K562 (cell line): Measurements from ENCODE around the gene CXCR6. TPM values are rescaled to one million over a fixed set of nuclear protein-coding genes. Genes with fewer than 3 reads are reported as not detected.

Experiments
- ATAC-seq: fragments of 200-7000 bp; cut with Tn5 transposase; 3 replicates; pipeline ENCODE4 v1.9.1; 2020; ENCODE audit warnings: moderate library complexity
- BruUV-seq: library from RNA; stranded (reverse); fragments of 400-500 nt; replicated peaks from 2 replicates; lab custom pipeline; 2021; lab: Mats Ljungman, UMichigan
- CTCF ChIA-PET: fragments of 300-600 bp; formaldehyde crosslinking; extraction: SDS; loops from one replicate; lab custom pipeline; 2021; ENCODE audit warnings: low intra/inter-chr PET ratio; lab: Yijun Ruan, JAX
- POLR2A ChIA-PET: fragments of 300-600, 350-650 bp; sonication (Branson Sonifier 250); formaldehyde crosslinking; extraction: SDS; loops from one replicate; lab custom pipeline; 2021; ENCODE audit warnings: antibody characterized with exemption, inconsistent platforms; lab: Yijun Ruan, JAX
- DNase-seq, 4 experiments: peaks; one replicate each; pipeline versions ENCODE4 v3.0.0 to v3.0.0-alpha.2; 2011 to 2018; ENCODE audit warnings: low spot score in 3 of 4, mixed read lengths in 3 of 4; ENCODE audit errors: extremely low read depth in 1 of 4
- FAIRE-seq: peaks from 2 replicates; lab custom pipeline; 2011; peaks lifted over from hg19 to GRCh38; lab: Jason Lieb, UNC
- H2AFZ ChIP-seq: 2 replicates; pipeline ENCODE4 v1.6.0; 2011; ENCODE audit warnings: low read depth, low read length, control low read depth, inconsistent platforms
- H3K27ac ChIP-seq: fragments of 200-600 bp; 3 replicates; pipeline ENCODE4 v1.8.0; 2011; ENCODE audit warnings: low read depth, mild to moderate bottlenecking, control low read depth, inconsistent platforms, low read length, moderate library complexity, mixed read lengths; ENCODE audit errors: extremely low read depth
- H3K27me3 ChIP-seq, 2 experiments: fragments of 300-600 bp in 1 of 2; 2 replicates in 1 of 2; 3 replicates in 1 of 2; pipeline versions ENCODE4 v1.6.0 to v1.8.0; 2011; ENCODE audit warnings: inconsistent platforms in 2 of 2, low read length in 2 of 2, mild to moderate bottlenecking in 1 of 2, mixed read lengths in 1 of 2, moderate library complexity in 1 of 2; ENCODE audit not compliant: control insufficient read depth in 2 of 2, insufficient read depth in 2 of 2
- H3K36me3 ChIP-seq: fragments of 300-600 bp; 3 replicates; pipeline ENCODE4 v1.8.0; 2011; ENCODE audit warnings: mild to moderate bottlenecking, low read length, inconsistent platforms; ENCODE audit not compliant: control insufficient read depth, insufficient read depth
- H3K4me1 ChIP-seq, 2 experiments: fragments of 200-600 bp in 1 of 2; replicated peaks in 1 of 2; 2 replicates in 1 of 2; 3 replicates in 1 of 2; pipeline versions ENCODE4 v1.5.1 to v1.8.0; 2011; ENCODE audit warnings: inconsistent platforms in 2 of 2, low read length in 2 of 2, mild to moderate bottlenecking in 1 of 2, mixed read lengths in 1 of 2, moderate library complexity in 1 of 2; ENCODE audit not compliant: control insufficient read depth in 2 of 2, insufficient read depth in 2 of 2
- H3K4me2 ChIP-seq: 2 replicates; pipeline ENCODE4 v1.6.1; 2011; ENCODE audit warnings: low read length, control low read depth, inconsistent platforms, mixed read lengths; ENCODE audit not compliant: insufficient read depth
- H3K4me3 ChIP-seq: fragments of 200-600 bp; sonication (generic), shearing (Covaris generic); 2 replicates; pipeline ENCODE4 v1.5.1; 2016; ENCODE audit warnings: control low read depth, inconsistent platforms
- H3K79me2 ChIP-seq: fragments of 200-600 bp; 3 replicates; pipeline ENCODE4 v1.8.0; 2011; ENCODE audit warnings: low read length, inconsistent platforms; ENCODE audit not compliant: control insufficient read depth, insufficient read depth
- H3K9ac ChIP-seq, 2 experiments: 2 replicates each; pipeline versions ENCODE4 v1.6.0 to v1.6.1; 2011; ENCODE audit warnings: low read depth in 2 of 2, low read length in 2 of 2, control low read depth in 1 of 2, inconsistent platforms in 1 of 2, mild to moderate bottlenecking in 1 of 2, mixed read lengths in 1 of 2; ENCODE audit not compliant: insufficient read depth in 1 of 2
- H3K9me1 ChIP-seq: one replicate; pipeline ENCODE4 v1.6.0; 2011; ENCODE audit warnings: inconsistent platforms, mild to moderate bottlenecking, low read length, moderate library complexity; ENCODE audit not compliant: control insufficient read depth, insufficient read depth
- H3K9me3 ChIP-seq: replicated peaks from 2 replicates; pipeline ENCODE4 v1.5.1; 2011; ENCODE audit warnings: low read depth, low read length, inconsistent platforms; ENCODE audit not compliant: control insufficient read depth, insufficient read depth
- H4K20me1 ChIP-seq: replicated peaks from 2 replicates; pipeline ENCODE4 v1.6.1; 2011; ENCODE audit warnings: low read length, inconsistent platforms, mixed read lengths; ENCODE audit not compliant: control insufficient read depth, insufficient read depth
- CBFA2T2 ChIP-seq: fragments of 450-650 bp; conservative IDR thresholded peaks from 2 replicates; pipeline ENCODE4 v1.6.1; 2017; ENCODE audit warnings: mild to moderate bottlenecking
- DNMT1 ChIP-seq: fragments of 450-650 bp; IDR thresholded peaks from 2 replicates; pipeline ENCODE4 v1.6.1; 2016; ENCODE audit warnings: antibody characterized with exemption, mild to moderate bottlenecking
- FUS ChIP-seq: fragments of 200-400 bp; formaldehyde crosslinking; optimal IDR thresholded peaks from 2 replicates; pipeline ENCODE3; 2017; ENCODE audit warnings: low read depth, low read length
- GTF2E2 ChIP-seq: fragments of 200-800 bp; sonication (Bioruptor generic); IDR thresholded peaks from 2 replicates; pipeline ENCODE4 v1.6.1; 2016; ENCODE audit warnings: missing genetic modification characterization, missing compliant biosample characterization
- JUND ChIP-seq, 2 experiments: IDR thresholded peaks; 2 replicates in 1 of 2; 3 replicates in 1 of 2; pipeline ENCODE4 v1.6.1; 2011; ENCODE audit warnings: borderline replicate concordance in 2 of 2, low read depth in 2 of 2, low read length in 2 of 2, improper control_type of control experiment in 1 of 2, missing biosample characterization in 1 of 2, missing genetic modification characterization in 1 of 2, missing genetic modification reagents in 1 of 2
- MECOM ChIP-seq: fragments of 250-450 bp; sonication (Bioruptor Pico); IDR thresholded peaks from 2 replicates; pipeline ENCODE4 v1.8.0; 2022; ENCODE audit warnings: inconsistent platforms
- NR2F6 ChIP-seq: fragments of 450-650 bp; formaldehyde crosslinking; IDR thresholded peaks from 2 replicates; pipeline ENCODE4 v1.4.0; 2020; ENCODE audit warnings: mild to moderate bottlenecking
- PCBP2 ChIP-seq: fragments of 200-400 bp; formaldehyde crosslinking; IDR thresholded peaks from 2 replicates; pipeline ENCODE4 v1.6.1; 2018; ENCODE audit warnings: low read length, low read depth, mild to moderate bottlenecking, moderate library complexity; ENCODE audit not compliant: poor library complexity, severe bottlenecking
- PPARD ChIP-seq: fragments of 250-450 bp; sonication (Bioruptor Pico); IDR thresholded peaks from 2 replicates; pipeline ENCODE4 v1.8.0; 2022; ENCODE audit warnings: inconsistent platforms, mild to moderate bottlenecking, moderate library complexity
- PTRF ChIP-seq: fragments of 450-650 bp; IDR thresholded peaks from 2 replicates; pipeline ENCODE4 v1.6.1; 2016; ENCODE audit warnings: mild to moderate bottlenecking, missing genetic modification characterization, missing compliant biosample characterization
- PTTG1 ChIP-seq: fragments of 450-650 bp; IDR thresholded peaks from 2 replicates; pipeline ENCODE4 v1.6.1; 2016; ENCODE audit warnings: low read depth, mild to moderate bottlenecking, missing genetic modification characterization, missing compliant biosample characterization
- RBM15 ChIP-seq: fragments of 200-400 bp; formaldehyde crosslinking; IDR thresholded peaks from 2 replicates; pipeline ENCODE4 v1.6.1; 2018; ENCODE audit warnings: mild to moderate bottlenecking, low read length, moderate library complexity; ENCODE audit not compliant: insufficient read depth
- ZBED1 ChIP-seq: IDR thresholded peaks from 2 replicates; pipeline ENCODE4 v1.6.1; 2014
- ZFP30 ChIP-seq: fragments of 250-450 bp; sonication (Bioruptor Pico); IDR thresholded peaks from 2 replicates; pipeline ENCODE4 v1.8.0; 2022; ENCODE audit warnings: moderate library complexity, mild to moderate bottlenecking, inconsistent platforms, borderline replicate concordance
- WGBS: fragments of 100-300 bp; shearing (Covaris generic); methylation state at CpG from one replicate; pipeline ENCODE4 v1.1.6; 2016; ENCODE audit warnings: low coverage, mixed read lengths; ENCODE audit not compliant: insufficient coverage; ENCODE audit errors: missing lambda C conversion rate; 5-methylcytosine and 5-hydroxymethylcytosine counted together
- in situ Hi-C: fragments of 300-500 bp; cut with MboI; formaldehyde crosslinking; loops from 4 replicates; pipeline ENCODE4 v1.15.0; 2018; ENCODE audit warnings: inconsistent platforms, mixed read lengths
- intact Hi-C: fragments of 100-400 bp; cut with micrococcal nuclease; formaldehyde crosslinking; loops from 2 replicates; pipeline ENCODE4 v1.14.2; 2022
- polyA plus RNA-seq, 8 experiments: library from polyadenylated mRNA; depleted of rRNA in 4 of 8; stranded (reverse) in 5 of 8; unstranded in 3 of 8; fragments of >200 nt; fragmentation: Nextera tagmentation in 2 of 8; fragmentation: Illumina TruSeq in 1 of 8; extraction: Ambion mirVana in 2 of 8; extraction: Trizol in 1 of 8; gene quantifications; 2 replicates each; pipeline versions ENCODE4 v1.2.1 to v1.2.3, GENCODE V29; 2011 to 2014; ENCODE audit warnings: inconsistent platforms in 1 of 8, missing spikeins in 1 of 8
- total RNA-seq, 7 experiments: library from RNA; depleted of rRNA in 6 of 7; stranded (reverse); fragments of >200 nt in 6 of 7; fragmentation: Illumina TruSeq in 2 of 7; extraction: Trizol in 2 of 7; gene quantifications; 2 replicates each; pipeline versions ENCODE4 v1.2.1 to v1.2.3, GENCODE V29; 2011 to 2021; ENCODE audit warnings: low replicate concordance in 1 of 7
- TF ChIP-seq, protein P1 (sequence below): fragments of 250-450 bp; sonication (Bioruptor Pico); IDR thresholded peaks from 2 replicates; pipeline ENCODE4 v1.5.0; 2021; ENCODE audit warnings: mild to moderate bottlenecking, borderline replicate concordance

CXCR6 gene
- total and polyA plus RNA-seq, 9 of the 15 experiments (the other 6 are each of a cell fraction or from before 2014, with no cell fraction given), result 0.28 TPM; not detected in 8

DNA sequence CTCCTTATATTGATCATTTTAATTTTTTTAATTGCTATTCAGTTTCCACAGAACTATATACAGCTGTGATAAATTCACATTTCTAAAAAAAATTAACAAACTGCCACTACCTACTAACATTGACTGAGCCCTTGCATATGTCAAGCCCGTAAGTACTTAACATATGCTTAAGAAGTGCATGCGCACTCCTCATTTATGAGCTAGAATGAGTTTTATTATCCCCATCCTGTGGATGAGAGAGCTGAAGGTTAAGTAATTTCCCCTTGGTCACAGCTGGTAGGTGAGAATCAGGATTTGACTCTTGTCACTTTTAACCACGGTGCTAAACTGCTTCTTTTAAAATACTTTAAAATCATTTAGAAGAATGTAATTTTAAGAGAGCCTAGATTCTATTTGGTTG, 25.9 kb downstream of the CXCR6 start:
- H3K27ac ChIP-seq, result no peak overlapping the region
- H3K4me2 ChIP-seq, result no peak overlapping the region
- WGBS, result 95% methylated on average over 3 of the region's 3 CpGs
- TF ChIP-seq PPARD (no peak), FUS (no peak), MECOM (no peak), NR2F6 (no peak), ZFP30 (CRISPR knock-in tag) (no peak), RBM15 (no peak), PCBP2 (no peak), DNMT1 (no peak), JUND (IDR thresholded peaks at IDR 0.05; ENCODE audit: borderline replicate concordance, low read depth, low read length) (no peak), JUND (tag; IDR thresholded peaks at IDR 0.05; ENCODE audit: borderline replicate concordance, low read depth, low read length) (no peak), PTTG1 (tag) (no peak), PTRF (tag) (no peak), CBFA2T2 (no peak), GTF2E2 (tag) (no peak), ZBED1 (no peak)
- TF ChIP-seq, protein P1, sequence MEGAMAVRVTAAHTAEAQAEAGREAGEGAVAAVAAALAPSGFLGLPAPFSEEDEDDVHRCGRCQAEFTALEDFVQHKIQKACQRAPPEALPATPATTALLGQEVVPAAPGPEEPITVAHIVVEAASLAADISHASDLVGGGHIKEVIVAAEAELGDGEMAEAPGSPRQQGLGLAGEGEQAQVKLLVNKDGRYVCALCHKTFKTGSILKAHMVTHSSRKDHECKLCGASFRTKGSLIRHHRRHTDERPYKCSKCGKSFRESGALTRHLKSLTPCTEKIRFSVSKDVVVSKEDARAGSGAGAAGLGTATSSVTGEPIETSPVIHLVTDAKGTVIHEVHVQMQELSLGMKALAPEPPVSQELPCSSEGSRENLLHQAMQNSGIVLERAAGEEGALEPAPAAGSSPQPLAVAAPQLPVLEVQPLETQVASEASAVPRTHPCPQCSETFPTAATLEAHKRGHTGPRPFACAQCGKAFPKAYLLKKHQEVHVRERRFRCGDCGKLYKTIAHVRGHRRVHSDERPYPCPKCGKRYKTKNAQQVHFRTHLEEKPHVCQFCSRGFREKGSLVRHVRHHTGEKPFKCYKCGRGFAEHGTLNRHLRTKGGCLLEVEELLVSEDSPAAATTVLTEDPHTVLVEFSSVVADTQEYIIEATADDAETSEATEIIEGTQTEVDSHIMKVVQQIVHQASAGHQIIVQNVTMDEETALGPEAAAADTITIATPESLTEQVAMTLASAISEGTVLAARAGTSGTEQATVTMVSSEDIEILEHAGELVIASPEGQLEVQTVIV (CRISPR knock-in tag), result no peak
- intact Hi-C loops (no loop called here), in situ Hi-C loops (no loop called here)
- no peaks in the 10 kb centered on the region for H3K9me3 ChIP-seq
- no peaks in the 10 kb centered on the region for H3K27me3 ChIP-seq
- peak; percentile 26 for FAIRE-seq
- no peak overlapping the region for H3K9ac ChIP-seq
- no TSS peak for BruUV-seq
- H2AFZ ChIP-seq, result no peak overlapping the region
- no peak for ATAC-seq
- CTCF ChIA-PET, result no interaction called here
- no peak overlapping the region for H3K4me3 ChIP-seq
- no peaks in the 10 kb centered on the region for H3K79me2 ChIP-seq
- H3K9me1 ChIP-seq, result no peaks in the 10 kb centered on the region
- H3K4me1 ChIP-seq, result no peaks in the 10 kb centered on the region; a peak in 1 of 5 replicates
- H3K36me3 ChIP-seq, result peaks cover 96% of the 10 kb centered on the region
- H4K20me1 ChIP-seq, result no peaks in the 10 kb centered on the region
- no peak for DNase-seq
- POLR2A ChIA-PET, result interaction anchor here (0.6 to 2.1 kb wide), 4 partner anchors 9 to 256 kb away, joined by 3 to 6 read pairs (median 4); no protein-coding TSS in a partner anchor
